Measurements from ENCODE around the gene KRTAP5-2. TPM values are rescaled to one million over a fixed set of nuclear protein-coding genes. Genes with fewer than 3 reads are reported as not detected.
A peak's percentile ranks its signal among the peaks of the same experiment; 100 is the strongest.

The KRTAP5-2 gene
- total RNA-seq, 1 donor from 2014 or later, result not detected

GRCh38 chr11:1563697-1564534, 34.2 kb downstream of the KRTAP5-2 start:
- no peak overlapping the region for H3K27ac Mint-ChIP-seq (ENCODE audit: unreplicated experiment)
- H3K9ac ChIP-seq (ENCODE audit: low read length), result peak overlapping the region; percentile 10
- peaks cover 2% of the 10 kb centered on the region for H3K36me3 Mint-ChIP-seq (ENCODE audit: low read depth, unreplicated experiment)
- no peaks in the 10 kb centered on the region for H3K9me3 ChIP-seq (ENCODE audit: insufficient read depth, low read depth, low read length)
- H3K4me3 Mint-ChIP-seq (ENCODE audit: unreplicated experiment), result no peak overlapping the region
- peaks cover 96% of the 10 kb centered on the region for H4K20me1 ChIP-seq (ENCODE audit: insufficient read depth, low read length)
- no peaks in the 10 kb centered on the region for H3K9me3 Mint-ChIP-seq (ENCODE audit: unreplicated experiment)
- peak overlapping the region; percentile 45 for H3K4me2 ChIP-seq (ENCODE audit: low read length)
- no peak overlapping the region for H3K27ac ChIP-seq (ENCODE audit: low read depth, low read length)
- FAIRE-seq (no peak), DNase-seq (ENCODE audit: low read depth) (no peak)
- H3K36me3 ChIP-seq (ENCODE audit: insufficient read depth, low read length), result no peaks in the 10 kb centered on the region
- H3K27me3 ChIP-seq (ENCODE audit: insufficient read depth, low read length), result no peaks in the 10 kb centered on the region
- no peak overlapping the region for H3K4me3 ChIP-seq (ENCODE audit: insufficient read depth, low read depth, low read length)
- H3K79me2 ChIP-seq (ENCODE audit: insufficient read depth, low read length), result peaks cover 45% of the 10 kb centered on the region
- H3K4me1 Mint-ChIP-seq (ENCODE audit: low read depth, unreplicated experiment), result peaks cover 3% of the 10 kb centered on the region
- H3K4me1 ChIP-seq (ENCODE audit: insufficient read depth, low read length), result peaks cover 23% of the 10 kb centered on the region
- H2AFZ ChIP-seq (ENCODE audit: low read depth, low read length), result no peak overlapping the region
- TF ChIP-seq CTCF (IDR thresholded peaks at IDR 0.05; ENCODE audit: insufficient read depth, low read depth, low read length) (no peak), EZH2 (IDR thresholded peaks at IDR 0.05; ENCODE audit: insufficient read depth, low read length) (no peak)
- H3K27me3 Mint-ChIP-seq (ENCODE audit: low read depth, unreplicated experiment), result no peaks in the 10 kb centered on the region

- H3K27me3 ChIP-seq (ENCODE audit: insufficient read depth, low read length), result no peaks in the 10 kb centered on the region
- no peaks in the 10 kb centered on the region for H3K9me3 Mint-ChIP-seq (ENCODE audit: unreplicated experiment)
- H3K4me1 Mint-ChIP-seq (ENCODE audit: low read depth, unreplicated experiment), result peaks cover 3% of the 10 kb centered on the region
- no peak overlapping the region for H3K4me3 Mint-ChIP-seq (ENCODE audit: unreplicated experiment)
- TF ChIP-seq CTCF (IDR thresholded peaks at IDR 0.05; ENCODE audit: insufficient read depth, low read depth, low read length) (no peak), EZH2 (IDR thresholded peaks at IDR 0.05; ENCODE audit: insufficient read depth, low read length) (no peak)
- no peaks in the 10 kb centered on the region for H3K36me3 ChIP-seq (ENCODE audit: insufficient read depth, low read length)
- H3K79me2 ChIP-seq (ENCODE audit: insufficient read depth, low read length), result peaks cover 38% of the 10 kb centered on the region
- no peaks in the 10 kb centered on the region for H3K9me3 ChIP-seq (ENCODE audit: insufficient read depth, low read depth, low read length)
- no peak overlapping the region for H3K4me3 ChIP-seq (ENCODE audit: insufficient read depth, low read depth, low read length)
- peaks cover 2% of the 10 kb centered on the region for H3K36me3 Mint-ChIP-seq (ENCODE audit: low read depth, unreplicated experiment)
- no peak overlapping the region for H3K4me2 ChIP-seq (ENCODE audit: low read length)
- DNase-seq (ENCODE audit: low read depth) (no peak), FAIRE-seq (no peak)
- H3K27ac Mint-ChIP-seq (ENCODE audit: unreplicated experiment), result no peak overlapping the region
- H3K27ac ChIP-seq (ENCODE audit: low read depth, low read length), result no peak overlapping the region
- H3K4me1 ChIP-seq (ENCODE audit: insufficient read depth, low read length), result peaks cover 31% of the 10 kb centered on the region
- H2AFZ ChIP-seq (ENCODE audit: low read depth, low read length), result no peak overlapping the region
- peaks cover 94% of the 10 kb centered on the region for H4K20me1 ChIP-seq (ENCODE audit: insufficient read depth, low read length)
- no peaks in the 10 kb centered on the region for H3K27me3 Mint-ChIP-seq (ENCODE audit: low read depth, unreplicated experiment)
- no peak overlapping the region for H3K9ac ChIP-seq (ENCODE audit: low read length)
These were observed 34.9 kb downstream of the KRTAP5-2 start for GRCh38 chr11:1563149-1563638.

All from astrocyte (in vitro differentiated cells and primary cell).